Kidney (tissue), 14 donors: ENCODE results near the gene POLR3B. TPM values are rescaled to one million over a fixed set of nuclear protein-coding genes. Genes with fewer than 3 reads are reported as not detected.

Experiments used
- DNase-seq, 5 donors: peaks; one replicate each; pipeline ENCODE4 v3.0.0-alpha.2; 2013 to 2020
- FAIRE-seq: peaks from 2 replicates; lab custom pipeline; 2012; peaks lifted over from hg19 to GRCh38; lab: Jason Lieb, UNC
- H3K27ac ChIP-seq, 2 donors: one replicate each; pipeline ENCODE4 v1.7.0; 2013; ENCODE audit warnings: low read depth in 2 of 2, low read length in 2 of 2, inconsistent platforms in 1 of 2
- H3K27me3 ChIP-seq: one replicate; pipeline ENCODE4 v1.7.1; 2013; ENCODE audit warnings: low read length, inconsistent platforms; ENCODE audit not compliant: control insufficient read depth, insufficient read depth
- H3K36me3 ChIP-seq, 3 donors: one replicate each; pipeline versions ENCODE4 v1.7.0 to v1.7.1; 2013; ENCODE audit warnings: low read length in 3 of 3, control low read depth in 1 of 3, inconsistent platforms in 1 of 3; ENCODE audit not compliant: insufficient read depth in 3 of 3, control insufficient read depth in 2 of 3
- H3K4me1 ChIP-seq, 3 donors: one replicate each; pipeline versions ENCODE4 v1.7.0 to v1.7.1; 2013; ENCODE audit warnings: low read length in 3 of 3, inconsistent platforms in 1 of 3, low read depth in 1 of 3; ENCODE audit not compliant: control insufficient read depth in 2 of 3, insufficient read depth in 2 of 3
- H3K4me3 ChIP-seq, 3 donors: one replicate each; pipeline versions ENCODE4 v1.7.0 to v1.8.1; 2013; ENCODE audit warnings: low read length in 3 of 3, control low read depth in 1 of 3, inconsistent platforms in 1 of 3
- H3K9ac ChIP-seq, 3 donors: one replicate each; pipeline versions ENCODE4 v1.7.0 to v1.7.1; 2013; ENCODE audit warnings: low read length in 3 of 3, control low read depth in 1 of 3, inconsistent platforms in 1 of 3
- H3K9me3 ChIP-seq, 3 donors: one replicate each; pipeline versions ENCODE4 v1.7.0 to v1.7.1; 2013; ENCODE audit warnings: low read length in 3 of 3, control low read depth in 1 of 3, inconsistent platforms in 1 of 3; ENCODE audit not compliant: control insufficient read depth in 2 of 3, insufficient read depth in 1 of 3
- CTCF ChIP-seq: IDR thresholded peaks from 3 replicates; pipeline ENCODE4 v1.5.1; 2012; ENCODE audit warnings: mild to moderate bottlenecking, moderate library complexity, borderline replicate concordance; ENCODE audit not compliant: insufficient read depth; ENCODE audit errors: extremely low read depth
- intact Hi-C: fragments of 100-400 bp; cut with DNase I; formaldehyde crosslinking; loops from one replicate; pipeline ENCODE4 v1.11.1; 2022
- polyA plus RNA-seq: library from polyadenylated mRNA; stranded (reverse); fragments of 350-450 nt; fragmentation: Illumina TruSeq; extraction: RNeasy Lipid Tissue Mini Kit (QIAGEN cat#74804); gene quantifications from one replicate; pipeline ENCODE4 v1.2.3, GENCODE V29; 2014; ENCODE audit warnings: low read depth, low replicate concordance; ENCODE audit not compliant: insufficient read depth
- total RNA-seq: library from RNA; stranded (reverse); fragmentation: NEBNext Ultra II Directional; extraction: Animal tissue kit (Norgen Biotek cat#: 25700); gene quantifications from one replicate; pipeline ENCODE4 v1.2.1, GENCODE V29; 2021
- donor health status: control.
- donor health status: control.
- donor health status: control.
- donor health status: control.
- donor health status: control.
- donor health status: DM: yes; HTN: yes; CAD: no.
- donor health status: Normal renal cell carcinoma (clear cell type).

POLR3B gene
- total and polyA plus RNA-seq, 2 donors from 2014 or later: 5.2 to 9.7 TPM

GRCh38 chr12:106417926-106418910, 60.7 kb downstream of the POLR3B start:
- Histone ChIP-seq H3K27me3 (no peaks in the 10 kb centered on the region), H3K9ac (no peak overlapping the region), H3K9me3 (no peaks in the 10 kb centered on the region), H3K36me3 (peaks cover 0 to 3% (median 0%) of the 10 kb centered on the region in 3 donors), H3K4me3 (no peak overlapping the region), H3K4me1 (no peaks in the 10 kb centered on the region), H3K27ac (no peak overlapping the region)
- TF ChIP-seq CTCF: no peak
- FAIRE-seq (no peak), DNase-seq (no peak)
- intact Hi-C loops: no loop called here

GRCh38 chr12:106418970-106419369, 61.4 kb downstream of the POLR3B start:
- no peak for TF ChIP-seq CTCF
- no peak overlapping the region for H3K27ac ChIP-seq
- no peak for FAIRE-seq
- intact Hi-C loops: no loop called here
- peaks cover 0 to 3% (median 0%) of the 10 kb centered on the region in 3 donors for H3K36me3 ChIP-seq
- no peak overlapping the region for H3K9ac ChIP-seq
- H3K4me1 ChIP-seq: no peaks in the 10 kb centered on the region
- H3K4me3 ChIP-seq: no peak overlapping the region
- no peak for DNase-seq
- H3K27me3 ChIP-seq: no peaks in the 10 kb centered on the region
- H3K9me3 ChIP-seq: no peaks in the 10 kb centered on the region

- intact Hi-C loops: no loop called here
- DNase-seq: no peak
- no peak for TF ChIP-seq CTCF
- H3K27me3 ChIP-seq: no peaks in the 10 kb centered on the region
- no peak for FAIRE-seq
- no peaks in the 10 kb centered on the region for H3K36me3 ChIP-seq
- no peak overlapping the region for H3K9ac ChIP-seq
- no peaks in the 10 kb centered on the region for H3K9me3 ChIP-seq
- H3K4me1 ChIP-seq: no peaks in the 10 kb centered on the region
- no peak overlapping the region for H3K4me3 ChIP-seq
- no peak overlapping the region for H3K27ac ChIP-seq
Observed at GRCh38 chr12:106423291-106423690, 65.7 kb downstream of the POLR3B start.
